ENCODE results near the gene C9orf50. TPM values are rescaled to one million over a fixed set of nuclear protein-coding genes. Genes with fewer than 3 reads are reported as not detected.

C9orf50 gene
- total and polyA plus RNA-seq, 7 donors: not detected

DNA sequence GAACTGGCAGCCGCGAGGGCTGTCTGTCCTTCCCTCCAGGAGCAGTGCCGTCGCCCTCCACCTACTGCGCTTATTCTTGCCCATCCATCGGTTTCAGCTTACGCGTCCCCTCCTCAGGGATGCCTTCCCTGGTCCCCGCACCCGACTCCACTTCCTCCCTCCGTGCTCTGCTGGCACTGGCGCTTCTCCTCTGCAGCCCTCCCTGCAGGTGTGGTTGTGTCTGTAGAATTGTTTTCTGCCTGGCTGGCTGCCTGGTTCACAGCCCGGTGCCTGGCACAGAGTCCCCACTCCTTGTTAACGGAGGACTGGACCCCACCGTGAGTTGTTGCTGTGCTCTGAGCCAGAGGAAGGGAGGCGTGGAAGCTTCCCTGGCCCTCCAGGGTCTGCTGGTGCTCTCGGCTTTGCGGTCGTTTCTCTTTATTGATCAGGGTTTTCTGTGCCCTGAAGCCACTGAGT lies 10.8 kb upstream of the C9orf50 start:
- Histone ChIP-seq H3K27ac (peak overlapping the region; percentile 27), H3K27me3 (ENCODE audit: insufficient read depth in 3 of 3, low read length in 2 of 3) (no peaks in the 10 kb centered on the region), H3K9me3 (no peaks in the 10 kb centered on the region), H3K36me3 (ENCODE audit: insufficient read depth in 1 of 2, low read depth in 1 of 2) (peaks cover 3 to 41% of the 10 kb centered on the region in 2 donors), H3K4me1 (peaks cover 52% of the 10 kb centered on the region), H3K4me3 (no peak overlapping the region)
- no peak for TF ChIP-seq CTCF (IDR thresholded peaks at IDR 0.05)
- no peak for DNase-seq
- peak in 1 of 4 donors; percentile 1 for ATAC-seq
- 59 to 70% (median 63%) methylated on average over 19 of the region's 19 CpGs for WGBS, 3 donors
- intact Hi-C loops (cut with DNase I): no loop called here

GRCh38 chr9:129630967-129631673 lies 10.2 kb upstream of the C9orf50 start:
- WGBS, 3 donors: 44 to 65% (median 59%) methylated on average over 20 to 21 of the region's 21 CpGs
- no peaks in the 10 kb centered on the region for H3K27me3 ChIP-seq (ENCODE audit: insufficient read depth in 3 of 3, low read length in 2 of 3)
- intact Hi-C loops (cut with DNase I): no loop called here
- DNase-seq (no peak), ATAC-seq (peak in 2 of 4 donors; percentile 25 to 41)
- peaks cover 52% of the 10 kb centered on the region for H3K4me1 ChIP-seq
- H3K4me3 ChIP-seq: peak overlapping the region; percentile 25
- peaks cover 3 to 35% of the 10 kb centered on the region in 2 donors for H3K36me3 ChIP-seq (ENCODE audit: insufficient read depth in 1 of 2, low read depth in 1 of 2)
- peak overlapping the region; percentile 27 for H3K27ac ChIP-seq
- no peaks in the 10 kb centered on the region for H3K9me3 ChIP-seq
- no peak for TF ChIP-seq CTCF (IDR thresholded peaks at IDR 0.05)

DNA sequence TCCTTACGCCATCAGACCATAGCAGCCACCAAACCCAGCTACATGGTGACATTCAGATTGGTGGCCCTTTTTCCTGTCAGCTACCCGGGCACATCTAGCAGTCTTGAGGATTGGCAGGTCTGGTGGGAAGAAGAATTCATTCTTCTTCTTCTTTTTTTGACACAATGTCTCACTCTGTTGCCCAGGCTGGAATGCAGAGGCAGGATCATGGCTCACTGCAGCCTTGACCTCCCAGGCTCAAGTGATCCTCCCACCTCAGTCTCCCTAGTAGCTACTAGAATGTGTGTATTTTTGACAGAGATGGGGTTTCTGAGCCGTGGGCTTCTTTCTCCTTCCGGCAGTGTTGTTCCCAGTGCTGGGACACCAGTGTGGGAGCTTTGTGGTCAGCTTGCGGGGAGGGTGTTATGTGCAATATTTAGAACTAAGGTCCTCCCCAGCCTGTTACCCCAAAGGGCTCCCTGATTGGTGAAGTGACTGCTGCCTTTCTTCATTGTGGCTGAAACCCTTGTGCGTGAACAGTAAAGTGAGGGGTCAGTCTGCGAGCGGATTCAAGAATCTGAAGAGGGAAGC lies 8.4 kb upstream of the C9orf50 start:
- no peak overlapping the region for H3K27ac ChIP-seq
- H3K4me3 ChIP-seq: no peak overlapping the region
- 79 to 83% (median 82%) methylated on average over 8 of the region's 8 CpGs for WGBS, 3 donors
- DNase-seq (no peak), ATAC-seq (no peak)
- peaks cover 52% of the 10 kb centered on the region for H3K4me1 ChIP-seq
- H3K27me3 ChIP-seq (ENCODE audit: insufficient read depth in 3 of 3, low read length in 2 of 3): no peaks in the 10 kb centered on the region
- intact Hi-C loops (cut with DNase I): no loop called here
- H3K36me3 ChIP-seq (ENCODE audit: insufficient read depth in 1 of 2, low read depth in 1 of 2): peaks cover 3 to 18% of the 10 kb centered on the region in 2 donors
- H3K9me3 ChIP-seq: no peaks in the 10 kb centered on the region
- no peak for TF ChIP-seq CTCF (IDR thresholded peaks at IDR 0.05)

- 39 to 47% (median 43%) methylated on average over 6 of the region's 6 CpGs for WGBS, 3 donors
Measured at GRCh38 chr9:129628709-129629108, 7.8 kb upstream of the C9orf50 start.

More at GRCh38 chr9:129628709-129629108, 7.8 kb upstream of the C9orf50 start:
- intact Hi-C loops (cut with DNase I): no loop called here
- Histone ChIP-seq H3K27ac (no peak overlapping the region), H3K36me3 (ENCODE audit: insufficient read depth in 1 of 2, low read depth in 1 of 2) (peaks cover 0 to 11% of the 10 kb centered on the region in 2 donors), H3K4me1 (peaks cover 52% of the 10 kb centered on the region), H3K4me3 (peak overlapping the region; percentile 76), H3K9me3 (no peaks in the 10 kb centered on the region), H3K27me3 (ENCODE audit: insufficient read depth in 3 of 3, low read length in 2 of 3) (no peaks in the 10 kb centered on the region)
- DNase-seq: no peak
- TF ChIP-seq CTCF (IDR thresholded peaks at IDR 0.05): peak; percentile 10
- no peak for ATAC-seq
